Smooth muscle cell (in vitro differentiated cells): ENCODE data around the gene IER5L. TPM values are rescaled to one million over a fixed set of nuclear protein-coding genes. Genes with fewer than 3 reads are reported as not detected.

Experiments
- DNase-seq: peaks from one replicate; lab custom pipeline; 2025; ENCODE audit not compliant: unreplicated experiment; lab: John Stamatoyannopoulos, UW
- H2AFZ ChIP-seq: fragments of 200-600 bp; sonication (generic); 2 replicates; pipeline ENCODE4 v1.6.0; 2016; ENCODE audit warnings: antibody characterized with exemption, low read depth, mild to moderate bottlenecking
- H3F3A ChIP-seq: fragments of 200-600 bp; sonication (generic); 2 replicates; pipeline ENCODE4 v1.6.0; 2017; ENCODE audit warnings: antibody characterized with exemption, low read depth
- H3K27ac ChIP-seq: fragments of 200-600 bp; sonication (generic); 2 replicates; pipeline ENCODE4 v1.5.1; 2016; ENCODE audit warnings: low read depth, mild to moderate bottlenecking
- H3K27me3 ChIP-seq: fragments of 200-600 bp; sonication (generic); 2 replicates; pipeline ENCODE4 v1.6.1; 2016; ENCODE audit warnings: low read depth, mild to moderate bottlenecking
- H3K36me3 ChIP-seq: fragments of 200-600 bp; sonication (generic); 2 replicates; pipeline ENCODE4 v1.5.1; 2016; ENCODE audit warnings: low read depth
- H3K4me1 ChIP-seq: fragments of 200-600 bp; sonication (generic); 2 replicates; pipeline ENCODE4 v1.5.1; 2016; ENCODE audit warnings: low read depth
- H3K4me2 ChIP-seq: fragments of 200-600 bp; sonication (generic); 2 replicates; pipeline ENCODE4 v1.6.0; 2016; ENCODE audit warnings: mild to moderate bottlenecking
- H3K4me3 ChIP-seq: fragments of 200-600 bp; sonication (generic); 2 replicates; pipeline ENCODE4 v1.5.1; 2016; ENCODE audit warnings: mild to moderate bottlenecking
- H3K79me2 ChIP-seq: fragments of 200-600 bp; sonication (generic); 2 replicates; pipeline ENCODE4 v1.6.0; 2016; ENCODE audit warnings: low read depth, mild to moderate bottlenecking
- H3K9ac ChIP-seq: fragments of 200-600 bp; sonication (generic); 2 replicates; pipeline ENCODE4 v1.6.0; 2016; ENCODE audit warnings: low read depth
- H3K9me3 ChIP-seq: fragments of 200-600 bp; sonication (generic); replicated peaks from 2 replicates; pipeline ENCODE4 v1.5.1; 2016; ENCODE audit warnings: low read depth
- H4K20me1 ChIP-seq: fragments of 200-600 bp; sonication (generic); 2 replicates; pipeline ENCODE4 v1.6.0; 2016; ENCODE audit warnings: low read depth
- CTCF ChIP-seq: fragments of 200-600 bp; sonication (generic); IDR thresholded peaks from 2 replicates; pipeline ENCODE4 v1.5.1; 2017; ENCODE audit warnings: borderline replicate concordance, mild to moderate bottlenecking, antibody characterized with exemption; ENCODE audit not compliant: insufficient read depth, poor library complexity, severe bottlenecking
- WGBS: methylation state at CpG from one replicate; pipeline ENCODE4 v1.1.7; 2016; ENCODE audit warnings: low lambda C conversion rate; 5-methylcytosine and 5-hydroxymethylcytosine counted together
- polyA plus RNA-seq: library from polyadenylated mRNA; unstranded; fragments of >200 nt; fragmentation: Nextera tagmentation; extraction: Ambion mirVana; gene quantifications from 2 replicates; pipeline ENCODE4 v1.2.1, GENCODE V29; 2016
- total RNA-seq: library from RNA; depleted of rRNA; stranded (reverse); fragments of >200 nt; gene quantifications from 2 replicates; pipeline ENCODE4 v1.2.3, GENCODE V29; 2014

IER5L gene
- total and polyA plus RNA-seq, 2 experiments from 2014 or later = 28.3 to 31.7 TPM

GRCh38 chr9:129206905-129207304 lies 28.8 kb upstream of the IER5L start:
- Histone ChIP-seq H3K4me1 (no peaks in the 10 kb centered on the region), H3K79me2 (no peaks in the 10 kb centered on the region), H3K36me3 (no peaks in the 10 kb centered on the region), H3K9me3 (no peaks in the 10 kb centered on the region), H4K20me1 (no peaks in the 10 kb centered on the region), H3K9ac (no peak overlapping the region), H3K27me3 (no peaks in the 10 kb centered on the region), H3K27ac (no peak overlapping the region), H2AFZ (no peak overlapping the region), H3K4me2 (no peak overlapping the region), H3K4me3 (no peak overlapping the region), H3F3A (no peaks in the 10 kb centered on the region)
- TF ChIP-seq CTCF = no peak
- no peak for DNase-seq
- 78% methylated on average over 5 of the region's 7 CpGs for WGBS

DNA sequence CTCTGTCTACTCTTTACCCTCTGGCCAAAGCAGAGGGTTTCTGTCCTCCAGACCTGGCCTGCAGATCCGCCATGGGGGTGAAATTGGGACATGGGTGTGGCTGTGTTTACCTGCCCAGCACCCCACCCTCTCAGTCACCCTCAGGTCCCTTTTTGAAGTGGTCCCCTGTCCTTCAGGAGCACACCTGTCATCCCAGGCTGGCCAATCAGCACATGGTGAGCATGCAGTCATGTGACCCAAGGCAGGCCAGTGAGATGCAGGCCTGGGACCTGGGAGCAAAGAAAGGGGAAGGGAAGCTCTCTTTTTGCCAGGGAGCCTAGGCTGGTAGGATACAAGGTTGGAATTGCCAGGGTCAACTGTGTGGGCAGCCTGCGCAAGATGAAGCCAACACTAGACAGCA lies 28.3 kb upstream of the IER5L start:
- DNase-seq = no peak
- TF ChIP-seq CTCF = no peak
- Histone ChIP-seq H3K9me3 (no peaks in the 10 kb centered on the region), H3K9ac (no peak overlapping the region), H3K4me2 (no peak overlapping the region), H3K27me3 (no peaks in the 10 kb centered on the region), H2AFZ (no peak overlapping the region), H4K20me1 (no peaks in the 10 kb centered on the region), H3K4me1 (no peaks in the 10 kb centered on the region), H3F3A (no peaks in the 10 kb centered on the region), H3K36me3 (no peaks in the 10 kb centered on the region), H3K79me2 (no peaks in the 10 kb centered on the region), H3K4me3 (no peak overlapping the region), H3K27ac (no peak overlapping the region)
- 47% methylated on average over 2 of the region's 2 CpGs for WGBS

- no peaks in the 10 kb centered on the region for H4K20me1 ChIP-seq
- H3K4me1 ChIP-seq = no peaks in the 10 kb centered on the region
- peaks cover 4% of the 10 kb centered on the region for H3F3A ChIP-seq
- no peaks in the 10 kb centered on the region for H3K79me2 ChIP-seq
- no peaks in the 10 kb centered on the region for H3K36me3 ChIP-seq
- H3K27me3 ChIP-seq = no peaks in the 10 kb centered on the region
- DNase-seq = no peak
- no peaks in the 10 kb centered on the region for H3K9me3 ChIP-seq
- H3K27ac ChIP-seq = no peak overlapping the region
- H3K4me3 ChIP-seq = no peak overlapping the region
- no peak for TF ChIP-seq CTCF
- WGBS = 85% methylated on average over 7 of the region's 7 CpGs
- no peak overlapping the region for H2AFZ ChIP-seq
- H3K9ac ChIP-seq = no peak overlapping the region
- H3K4me2 ChIP-seq = no peak overlapping the region
Observed at GRCh38 chr9:129204840-129205239, 26.8 kb upstream of the IER5L start.

- Histone ChIP-seq H2AFZ (peak overlapping the region; percentile 98), H3K9ac (no peak overlapping the region), H3K79me2 (no peaks in the 10 kb centered on the region), H3F3A (peaks cover 4% of the 10 kb centered on the region), H3K27ac (no peak overlapping the region), H4K20me1 (no peaks in the 10 kb centered on the region), H3K4me3 (peak overlapping the region; percentile 93), H3K9me3 (no peaks in the 10 kb centered on the region), H3K36me3 (no peaks in the 10 kb centered on the region), H3K4me2 (peak overlapping the region; percentile 87), H3K27me3 (no peaks in the 10 kb centered on the region), H3K4me1 (peaks cover 2% of the 10 kb centered on the region)
- DNase-seq = no peak
- no peak for TF ChIP-seq CTCF
- WGBS = 100% methylated on average over 8 of the region's 11 CpGs
Observed at GRCh38 chr9:129203556-129203909, 25.5 kb upstream of the IER5L start.
